Adipocyte (in vitro differentiated cells): ENCODE data around the gene EEFSEC.

Experiments used
- DNase-seq: peaks from one replicate; pipeline ENCODE4 v3.0.0-alpha.2; 2015; ENCODE audit warnings: low read depth
- H3K27me3 ChIP-seq: replicated peaks from 2 replicates; pipeline ENCODE4 v1.7.0; 2013; ENCODE audit warnings: mild to moderate bottlenecking, low read length, moderate library complexity; ENCODE audit not compliant: control insufficient read depth, insufficient read depth
- H3K36me3 ChIP-seq: 2 replicates; pipeline ENCODE4 v1.7.0; 2013; ENCODE audit warnings: low read length, mild to moderate bottlenecking, moderate library complexity; ENCODE audit not compliant: control insufficient read depth, insufficient read depth, severe bottlenecking
- H3K4me1 ChIP-seq: 2 replicates; pipeline ENCODE4 v1.7.0; 2013; ENCODE audit warnings: mild to moderate bottlenecking, low read length, moderate library complexity; ENCODE audit not compliant: control insufficient read depth, insufficient read depth
- H3K4me3 ChIP-seq: 2 replicates; pipeline ENCODE4 v1.7.0; 2013; ENCODE audit warnings: mild to moderate bottlenecking, low read length, moderate library complexity
- H3K9ac ChIP-seq: 2 replicates; pipeline ENCODE4 v1.7.0; 2013; ENCODE audit warnings: mild to moderate bottlenecking, low read length, moderate library complexity
- H3K9me3 ChIP-seq: 2 replicates; pipeline ENCODE4 v1.7.0; 2013; ENCODE audit warnings: mild to moderate bottlenecking, low read length, moderate library complexity; ENCODE audit not compliant: control insufficient read depth

The EEFSEC gene

DNA sequence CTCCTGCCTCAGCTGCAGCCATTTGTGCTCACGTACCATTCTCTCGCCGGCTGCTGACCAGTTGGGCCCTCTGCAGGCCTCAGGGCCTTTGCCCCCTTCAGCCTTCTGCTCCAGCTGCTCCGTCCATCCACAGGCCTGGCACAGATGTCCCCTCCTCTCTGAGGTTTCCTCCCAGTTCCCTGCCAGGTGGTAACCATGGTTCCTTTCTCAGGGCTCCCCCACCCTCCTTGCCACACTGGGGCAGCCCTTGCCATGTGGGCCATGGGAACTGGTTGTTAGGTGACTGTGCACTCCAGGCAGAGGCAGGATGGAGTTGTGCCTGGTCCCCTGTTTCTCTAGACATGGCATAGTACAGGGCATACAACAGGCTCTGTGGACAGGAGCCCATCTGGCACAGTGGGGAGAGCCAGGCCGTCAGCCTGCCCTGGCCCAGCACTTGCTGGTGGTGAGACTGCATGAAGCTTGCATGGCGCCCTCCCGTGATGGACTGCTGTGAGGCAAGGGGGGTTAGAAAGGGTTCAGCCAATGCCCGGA, 164.5 kb downstream of the EEFSEC start:
- peaks cover 4% of the 10 kb centered on the region for H3K36me3 ChIP-seq
- no peaks in the 10 kb centered on the region for H3K9me3 ChIP-seq
- H3K27me3 ChIP-seq: no peaks in the 10 kb centered on the region
- DNase-seq: no peak
- peaks cover 6% of the 10 kb centered on the region for H3K4me1 ChIP-seq
- no peak overlapping the region for H3K9ac ChIP-seq
- H3K4me3 ChIP-seq: no peak overlapping the region

GRCh38 chr3:128318275-128318941, 165.1 kb downstream of the EEFSEC start:
- Histone ChIP-seq H3K27me3 (no peaks in the 10 kb centered on the region), H3K4me3 (no peak overlapping the region), H3K36me3 (peaks cover 4% of the 10 kb centered on the region), H3K9me3 (no peaks in the 10 kb centered on the region), H3K9ac (no peak overlapping the region), H3K4me1 (peaks cover 6% of the 10 kb centered on the region)
- DNase-seq: no peak

DNA sequence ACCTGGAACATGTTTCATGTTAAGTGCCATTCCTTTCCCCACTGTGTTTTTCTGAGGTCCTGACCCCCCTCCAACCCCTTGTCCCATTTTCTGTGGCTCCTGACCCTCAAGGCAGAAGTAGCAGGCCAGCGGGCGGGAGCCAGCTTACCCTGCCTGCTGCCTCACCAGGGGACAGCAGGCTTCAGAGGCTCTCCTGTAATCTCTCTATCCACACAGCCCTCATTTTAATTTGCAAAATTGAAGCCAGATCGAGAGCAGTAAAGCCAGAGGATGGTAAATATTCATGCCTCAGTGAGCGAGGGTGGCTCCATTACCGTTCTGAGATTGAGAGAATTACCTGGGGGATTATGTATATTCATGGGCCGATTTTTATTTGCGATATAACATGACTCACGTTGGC, 165.8 kb downstream of the EEFSEC start:
- Histone ChIP-seq H3K4me3 (no peak overlapping the region), H3K27me3 (no peaks in the 10 kb centered on the region), H3K36me3 (peaks cover 4% of the 10 kb centered on the region), H3K9me3 (no peaks in the 10 kb centered on the region), H3K4me1 (peaks cover 6% of the 10 kb centered on the region), H3K9ac (no peak overlapping the region)
- no peak for DNase-seq

GRCh38 chr3:128319741-128320141, 166.5 kb downstream of the EEFSEC start:
- Histone ChIP-seq H3K9me3 (no peaks in the 10 kb centered on the region), H3K36me3 (peaks cover 4% of the 10 kb centered on the region), H3K9ac (no peak overlapping the region), H3K4me1 (peaks cover 6% of the 10 kb centered on the region), H3K4me3 (no peak overlapping the region), H3K27me3 (no peaks in the 10 kb centered on the region)
- no peak for DNase-seq

GRCh38 chr3:128320551-128321340, 167.5 kb downstream of the EEFSEC start:
- Histone ChIP-seq H3K4me3 (no peak overlapping the region), H3K4me1 (peaks cover 6% of the 10 kb centered on the region), H3K36me3 (peaks cover 4% of the 10 kb centered on the region), H3K27me3 (no peaks in the 10 kb centered on the region), H3K9me3 (no peaks in the 10 kb centered on the region), H3K9ac (no peak overlapping the region)
- DNase-seq: no peak

DNA sequence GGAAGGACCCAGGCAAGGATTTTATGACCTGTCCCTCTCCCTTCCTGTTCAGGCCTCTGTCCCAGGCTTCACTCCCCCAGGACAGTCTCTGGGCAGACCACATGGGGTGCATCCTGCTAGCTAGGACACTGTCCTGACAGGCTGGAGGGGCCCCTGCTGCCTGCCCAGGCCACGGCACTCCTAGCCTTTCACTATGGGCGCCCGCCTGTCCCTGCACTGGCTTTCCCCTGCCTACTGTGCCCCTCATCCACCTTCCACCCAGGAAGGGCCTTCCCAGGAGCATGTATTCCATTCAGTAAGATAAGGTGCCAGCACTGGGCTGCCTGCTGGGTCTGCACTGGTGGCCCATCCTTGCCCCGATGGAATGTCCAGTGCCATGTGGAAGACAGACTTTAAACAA, 168.1 kb downstream of the EEFSEC start:
- H3K9me3 ChIP-seq: no peaks in the 10 kb centered on the region
- no peaks in the 10 kb centered on the region for H3K27me3 ChIP-seq
- H3K4me1 ChIP-seq: peaks cover 2% of the 10 kb centered on the region
- no peak for DNase-seq
- H3K36me3 ChIP-seq: peaks cover 4% of the 10 kb centered on the region
- H3K4me3 ChIP-seq: no peak overlapping the region
- no peak overlapping the region for H3K9ac ChIP-seq

GRCh38 chr3:128322030-128323022, 169.0 kb downstream of the EEFSEC start:
- Histone ChIP-seq H3K4me1 (no peaks in the 10 kb centered on the region), H3K9me3 (no peaks in the 10 kb centered on the region), H3K9ac (no peak overlapping the region), H3K27me3 (no peaks in the 10 kb centered on the region), H3K4me3 (no peak overlapping the region), H3K36me3 (peaks cover 4% of the 10 kb centered on the region)
- DNase-seq: peak; percentile 50

- peaks cover 4% of the 10 kb centered on the region for H3K36me3 ChIP-seq
- H3K9ac ChIP-seq: no peak overlapping the region
- no peaks in the 10 kb centered on the region for H3K27me3 ChIP-seq
- no peak overlapping the region for H3K4me3 ChIP-seq
- H3K4me1 ChIP-seq: no peaks in the 10 kb centered on the region
- no peaks in the 10 kb centered on the region for H3K9me3 ChIP-seq
- DNase-seq: no peak
Measured at GRCh38 chr3:128323206-128324081, 170.2 kb downstream of the EEFSEC start.

DNA sequence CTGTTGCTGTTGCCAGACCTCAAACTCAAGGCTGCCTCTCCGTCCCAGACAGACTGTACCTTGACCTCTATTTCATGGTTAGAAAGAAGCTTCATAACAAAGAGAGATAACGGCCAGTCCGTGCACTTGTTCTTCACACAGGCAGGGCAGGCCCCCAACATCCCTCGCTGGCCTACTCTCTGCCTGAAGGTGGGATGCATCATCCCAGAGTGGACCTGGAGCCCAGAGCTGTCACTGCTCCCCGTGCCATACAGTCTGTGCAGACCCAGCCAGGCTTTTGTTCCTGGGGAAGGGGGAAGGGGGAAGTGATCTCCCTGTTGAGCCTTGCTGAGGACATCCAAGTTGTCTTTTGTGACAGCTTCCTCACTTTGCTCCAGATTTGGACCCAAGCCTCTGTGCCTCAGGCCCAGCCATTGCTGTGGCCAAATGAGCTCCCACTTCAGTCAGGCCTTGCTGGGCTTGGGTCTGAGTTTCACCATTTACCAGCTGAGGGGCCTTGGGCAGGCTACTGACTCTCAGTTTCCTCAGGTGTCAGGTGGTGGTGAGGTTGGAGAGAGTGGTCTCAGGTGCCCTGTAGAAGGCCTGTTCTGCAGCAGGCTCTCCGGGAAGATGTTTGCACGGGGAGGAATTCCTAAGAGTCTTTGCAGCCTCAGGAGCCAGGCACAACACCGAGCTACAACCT, 171.8 kb downstream of the EEFSEC start:
- no peak for DNase-seq
- Histone ChIP-seq H3K27me3 (no peaks in the 10 kb centered on the region), H3K4me1 (no peaks in the 10 kb centered on the region), H3K9ac (no peak overlapping the region), H3K4me3 (no peak overlapping the region), H3K36me3 (no peaks in the 10 kb centered on the region), H3K9me3 (no peaks in the 10 kb centered on the region)
